HG03159 (cell line): Measurements from ENCODE around the gene SLC6A17.

Source experiments
- ATAC-seq: cut with Tn5 transposase; IDR thresholded peaks from one replicate; pipeline ENCODE4 v1.9.1; 2021; ENCODE audit warnings: mild to moderate bottlenecking, moderate library complexity; ENCODE audit not compliant: unreplicated experiment

Gene SLC6A17

GRCh38 chr1:110170766-110171733 lies 20.8 kb downstream of the SLC6A17 start:
- no peak for ATAC-seq

- ATAC-seq: no peak
Measured at GRCh38 chr1:110172001-110172400, 21.7 kb downstream of the SLC6A17 start.

- no peak for ATAC-seq
Measured at GRCh38 chr1:110173466-110174105, 23.3 kb downstream of the SLC6A17 start.

GRCh38 chr1:110174961-110175360 lies 24.7 kb downstream of the SLC6A17 start:
- ATAC-seq: no peak

DNA sequence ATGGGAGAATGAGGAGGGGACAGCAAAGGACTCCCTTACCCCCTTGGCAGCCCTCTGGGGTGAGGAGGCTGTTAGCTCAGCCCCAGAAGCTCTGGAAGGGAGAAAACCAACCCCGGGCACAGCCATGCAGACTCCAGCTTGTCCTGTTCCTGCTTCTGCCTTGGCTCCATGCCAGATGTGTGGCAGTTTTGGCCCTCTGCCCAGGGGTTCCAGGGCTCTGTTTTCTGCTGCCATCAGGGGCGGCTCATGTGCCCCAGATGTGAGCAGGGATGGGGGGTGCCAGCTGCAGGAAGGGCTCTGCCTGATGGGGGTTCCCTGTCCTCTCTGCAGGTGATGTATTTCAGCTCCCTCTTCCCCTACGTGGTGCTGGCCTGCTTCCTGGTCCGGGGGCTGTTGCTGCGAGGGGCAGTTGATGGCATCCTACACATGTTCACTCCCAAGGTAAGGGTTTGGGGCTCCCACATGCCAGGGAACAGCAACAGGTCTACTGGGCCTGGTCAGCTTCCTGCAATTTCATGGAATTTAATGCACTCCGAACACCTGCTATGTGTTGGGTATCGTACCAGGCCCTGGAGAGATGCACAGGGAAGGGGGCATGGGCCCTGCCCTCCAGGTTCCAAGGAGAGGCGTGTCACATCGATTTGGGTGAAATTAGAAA lies 26.1 kb downstream of the SLC6A17 start:
- no peak for ATAC-seq

DNA sequence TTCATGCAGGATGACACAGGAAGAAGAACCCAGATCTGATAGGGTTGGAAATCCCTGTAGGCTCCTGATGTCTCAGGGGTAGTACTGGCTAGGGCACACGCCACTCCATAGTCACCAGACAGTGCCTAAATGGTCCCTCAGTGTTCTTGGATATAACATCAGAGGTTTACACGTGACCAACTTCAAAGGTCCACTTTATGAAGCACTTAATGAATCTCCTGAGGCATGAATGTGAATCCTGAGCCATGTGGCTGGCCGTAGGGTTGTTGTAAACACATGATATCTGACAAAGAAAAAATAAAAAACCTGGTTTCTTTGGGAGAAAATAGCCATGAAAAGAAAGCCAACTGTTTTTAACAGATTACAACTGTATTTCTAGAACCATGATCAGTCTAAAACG lies 27.5 kb downstream of the SLC6A17 start:
- no peak for ATAC-seq

DNA sequence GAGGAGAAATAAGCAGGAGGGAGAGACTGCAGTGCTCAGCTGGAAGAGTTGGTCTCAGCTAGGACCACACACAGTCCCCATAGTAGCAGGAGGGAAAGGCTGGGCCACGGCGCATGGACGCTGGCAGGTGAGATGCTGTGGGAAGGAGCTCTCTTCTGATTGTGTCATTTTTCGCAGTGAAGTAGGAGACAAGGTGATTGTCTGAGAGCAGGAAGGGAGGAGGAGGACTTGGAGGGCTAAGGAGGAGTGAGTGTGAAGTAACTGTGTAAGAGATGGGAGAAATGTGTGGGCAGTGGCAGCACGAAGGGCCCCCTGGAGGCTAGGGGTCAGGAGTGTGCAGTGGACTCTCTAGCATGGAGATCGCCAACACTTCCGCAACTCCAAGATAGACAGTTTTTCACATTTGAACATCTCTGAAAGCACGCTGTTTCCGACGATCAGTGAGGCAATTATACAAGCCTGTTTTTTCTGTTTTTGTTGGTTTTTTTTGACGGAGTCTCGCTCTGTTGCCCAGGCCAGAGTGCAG lies 33.4 kb downstream of the SLC6A17 start:
- no peak for ATAC-seq

GRCh38 chr1:110184446-110184845 lies 34.2 kb downstream of the SLC6A17 start:
- ATAC-seq: no peak

DNA sequence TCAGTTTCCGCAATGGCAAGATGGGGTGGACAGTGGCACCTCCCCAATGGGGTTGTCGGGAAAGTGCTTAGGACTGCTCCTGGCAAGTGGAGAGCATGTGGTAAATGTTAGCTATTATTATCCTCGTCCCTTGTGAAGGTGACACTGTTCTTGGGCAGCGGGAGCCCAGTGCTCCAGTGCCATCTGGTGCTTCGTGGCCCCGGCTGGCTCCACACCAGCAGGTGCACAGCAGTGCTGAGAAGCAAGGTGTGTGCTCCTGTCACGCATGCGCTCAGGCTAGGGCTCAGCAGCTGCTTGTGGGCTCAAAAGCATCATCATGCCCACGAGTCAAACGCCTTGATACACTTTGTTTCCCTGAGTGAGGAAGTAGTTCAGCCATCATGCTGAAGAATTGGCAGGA lies 34.9 kb downstream of the SLC6A17 start:
- ATAC-seq: no peak

DNA sequence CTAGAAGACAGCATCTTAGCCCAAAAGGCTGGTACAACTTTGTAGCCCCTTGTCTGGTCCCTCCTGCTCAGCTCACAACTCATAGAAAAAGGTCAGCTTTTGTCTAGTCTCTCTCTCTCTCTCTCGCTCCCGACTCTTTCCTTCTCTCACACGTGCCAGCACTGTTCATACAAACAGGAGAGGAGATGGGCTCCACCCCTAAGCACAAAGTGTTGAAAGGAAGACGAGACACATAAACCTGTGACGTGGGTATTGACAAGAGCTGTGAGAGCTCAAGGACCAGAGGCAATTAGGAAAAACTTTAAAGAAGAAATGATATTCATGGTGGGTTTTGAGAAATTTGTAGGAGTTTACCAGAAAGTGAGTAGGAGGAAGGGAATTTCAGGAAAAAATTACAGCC lies 36.3 kb downstream of the SLC6A17 start:
- no peak for ATAC-seq

GRCh38 chr1:110187139-110187890 lies 37.0 kb downstream of the SLC6A17 start:
- no peak for ATAC-seq

- no peak for ATAC-seq
Measured at GRCh38 chr1:110188035-110188618, 37.8 kb downstream of the SLC6A17 start.

DNA sequence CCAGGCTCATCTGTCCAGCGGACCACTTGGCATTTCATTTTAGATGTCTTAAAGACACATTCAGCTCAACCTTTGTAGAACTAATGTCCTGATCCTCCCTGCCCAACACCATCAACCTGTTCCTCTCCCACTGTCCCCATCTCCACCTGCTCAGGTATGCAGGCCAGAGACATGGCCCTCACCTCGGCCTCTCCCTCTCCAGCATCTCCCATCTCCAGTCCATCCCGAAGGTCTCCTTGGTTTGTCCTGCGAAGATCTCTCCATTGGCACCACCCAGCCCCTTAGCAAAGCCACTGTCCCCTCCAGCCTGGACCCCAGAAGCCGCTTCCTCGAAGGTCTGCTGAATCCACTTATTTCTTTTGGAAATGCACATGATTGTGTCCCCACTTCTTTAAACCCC lies 38.9 kb downstream of the SLC6A17 start:
- no peak for ATAC-seq

DNA sequence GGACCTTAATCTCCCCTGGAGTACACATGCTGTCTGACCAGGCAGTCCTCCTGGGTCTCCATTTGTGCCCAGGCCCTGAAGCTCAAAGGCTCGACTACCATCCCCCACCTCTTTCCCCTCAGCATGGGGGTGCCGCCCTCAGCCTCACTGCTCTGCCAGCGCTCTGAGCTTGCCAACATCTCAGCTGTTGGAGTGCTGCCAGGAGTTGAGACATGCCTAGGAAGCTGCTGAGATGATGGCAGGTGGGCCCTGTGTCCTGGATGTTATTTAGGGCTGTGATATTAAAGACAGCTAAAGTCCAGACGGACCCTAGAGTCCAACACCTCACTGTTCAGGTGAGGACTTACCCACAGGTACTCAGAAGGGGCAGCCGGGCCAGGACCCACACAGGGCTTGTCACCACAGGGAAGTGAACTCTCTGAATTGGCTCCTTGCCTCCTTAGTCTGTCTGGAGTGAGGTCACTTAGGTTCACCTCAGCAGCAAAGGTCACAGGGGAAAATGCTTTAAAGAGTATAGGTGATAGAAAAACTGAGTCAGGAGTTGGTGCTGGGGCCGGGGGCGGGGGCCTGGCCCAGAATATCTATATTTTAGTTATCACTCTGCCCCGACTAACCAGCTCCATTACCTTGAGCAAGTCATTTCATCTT lies 40.1 kb downstream of the SLC6A17 start:
- no peak for ATAC-seq

DNA sequence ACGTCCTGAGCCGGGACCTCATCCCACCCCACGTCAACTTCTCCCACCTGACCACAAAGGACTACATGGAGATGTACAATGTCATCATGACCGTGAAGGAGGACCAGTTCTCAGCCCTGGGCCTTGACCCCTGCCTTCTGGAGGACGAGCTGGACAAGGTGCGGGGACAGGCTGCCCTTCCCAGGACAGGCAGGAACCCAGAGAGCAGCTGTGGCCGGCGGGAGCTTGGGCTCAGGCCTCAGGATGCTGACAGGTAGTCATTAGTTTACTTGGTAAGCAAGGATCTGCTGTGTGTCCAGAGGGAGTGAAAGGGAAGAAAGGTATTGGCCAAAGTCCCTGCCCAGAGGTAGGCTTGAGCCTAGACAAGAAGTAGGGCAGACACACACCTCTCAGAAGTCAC lies 42.2 kb downstream of the SLC6A17 start:
- ATAC-seq: no peak

DNA sequence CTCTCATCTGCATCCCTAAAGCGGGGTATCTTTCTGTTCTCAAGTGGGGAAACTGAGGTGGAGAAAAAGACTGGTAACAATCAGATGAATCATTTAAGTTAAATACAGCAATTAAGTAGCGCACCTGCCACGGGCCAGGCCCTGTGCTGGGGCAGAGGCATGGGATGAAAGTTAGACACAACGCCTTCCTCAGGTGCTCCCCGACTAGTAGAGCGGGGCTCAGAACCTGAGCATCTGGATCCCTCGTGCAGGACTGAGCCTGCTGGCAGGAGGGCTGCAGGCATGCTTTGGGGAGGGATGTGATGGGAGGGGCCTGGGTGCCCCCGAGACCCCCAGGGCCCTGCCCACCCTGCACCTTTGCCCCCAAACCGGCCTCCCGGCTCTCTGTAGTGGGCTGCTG lies 44.9 kb downstream of the SLC6A17 start:
- ATAC-seq: no peak

GRCh38 chr1:110196917-110197765 lies 46.8 kb downstream of the SLC6A17 start:
- no peak for ATAC-seq

GRCh38 chr1:110197905-110198629 lies 47.8 kb downstream of the SLC6A17 start:
- ATAC-seq: no peak
